ENCODE results near the gene FDXR. TPM values are rescaled to one million over a fixed set of nuclear protein-coding genes. Genes with fewer than 3 reads are reported as not detected.

The FDXR gene
- total and polyA plus RNA-seq, 9 of the 15 experiments (the other 6 are each of a cell fraction or from before 2014, with no cell fraction given): 0.89 to 70.7 (median 30.9) TPM

GRCh38 chr17:74872313-74873036 lies at the start of gene FDXR (continued):
- no peak for TF ChIP-seq MBD1 (CRISPR knock-in tag; IDR thresholded peaks at IDR 0.05)
- TF ChIP-seq, protein P1, sequence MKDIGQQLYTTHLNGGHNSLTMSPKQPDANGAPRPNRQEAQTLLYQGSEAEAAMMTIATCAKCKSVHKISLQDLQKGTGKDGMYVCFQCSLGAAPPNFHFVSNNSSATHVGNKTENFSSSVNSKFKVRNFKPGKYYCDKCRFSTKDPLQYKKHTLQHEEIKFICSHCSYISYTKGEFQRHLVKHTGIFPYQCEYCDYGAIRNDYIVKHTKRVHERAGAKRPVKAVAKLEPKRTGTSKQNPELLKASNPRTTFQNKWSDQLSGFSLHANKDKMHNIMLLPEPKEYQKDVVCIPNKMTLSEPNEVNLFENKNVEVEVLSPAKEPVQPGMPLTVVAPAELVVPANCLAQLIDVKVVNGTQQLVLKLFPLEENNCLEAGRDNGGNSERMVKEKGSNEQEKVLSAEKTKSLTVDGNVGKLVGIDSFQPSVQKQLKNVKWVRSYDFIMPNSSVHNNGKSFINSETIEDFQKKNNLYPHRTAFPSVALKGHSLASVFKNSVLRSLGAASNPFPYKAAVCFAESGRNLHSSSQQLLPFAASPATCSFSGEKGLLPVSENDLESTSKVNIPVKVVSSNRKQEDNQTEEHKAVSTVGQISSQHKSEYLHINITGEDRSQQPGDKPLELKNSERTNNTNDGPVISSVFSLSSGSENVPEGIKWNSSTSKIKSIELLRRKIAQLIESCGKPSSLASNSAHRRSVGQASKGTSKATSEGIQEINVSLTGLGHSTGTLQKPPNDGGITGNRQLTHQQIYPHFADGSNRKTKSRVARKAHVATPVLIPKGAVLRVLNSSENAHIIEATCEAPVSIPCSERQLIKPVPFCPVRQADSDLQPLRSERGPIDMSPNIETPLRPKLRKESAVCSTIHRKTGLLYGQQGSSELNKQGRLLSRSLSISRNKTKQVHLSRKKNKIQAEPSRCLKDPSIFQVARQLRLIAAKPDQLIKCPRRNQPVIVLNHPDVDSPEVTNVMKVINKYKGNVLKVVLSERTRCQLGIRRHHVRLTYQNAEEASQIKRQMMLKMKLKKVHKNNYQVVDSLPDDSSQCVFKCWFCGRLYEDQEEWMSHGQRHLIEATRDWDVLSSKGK (CRISPR knock-in tag; IDR thresholded peaks at IDR 0.05): no peak
- TF ChIP-seq ZNF778 (CRISPR knock-in tag; IDR thresholded peaks at IDR 0.05): no peak
- TF ChIP-seq, protein P2, sequence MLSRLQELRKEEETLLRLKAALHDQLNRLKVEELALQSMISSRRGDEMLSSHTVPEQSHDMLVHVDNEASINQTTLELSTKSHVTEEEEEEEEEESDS (CRISPR knock-in tag; IDR thresholded peaks at IDR 0.05): no peak
- TF ChIP-seq RFX7 (CRISPR knock-in tag; IDR thresholded peaks at IDR 0.05): no peak
- TF ChIP-seq GABPB2 (CRISPR knock-in tag; conservative IDR thresholded peaks at IDR 0.05): no peak
- 0 out of 2 replicates have a peak, but pooled peaks have one; percentile 23 for TF ChIP-seq ZBTB17 (CRISPR knock-in tag; IDR thresholded peaks at IDR 0.05)
- TF ChIP-seq JUN (IDR thresholded peaks at IDR 0.05; ENCODE audit: borderline replicate concordance, low read depth, low read length): no peak
- no peak for TF ChIP-seq JUN (CRISPR knock-in tag; IDR thresholded peaks at IDR 0.05; ENCODE audit: borderline replicate concordance)
- TF ChIP-seq NCOA4 (IDR thresholded peaks at IDR 0.05; ENCODE audit: partially characterized antibody): no peak
- no peak for TF ChIP-seq CCNT2 (IDR thresholded peaks at IDR 0.05; ENCODE audit: borderline replicate concordance, extremely low read depth, insufficient read length, low read depth, low read length)
- no peak for TF ChIP-seq TSHZ1 (CRISPR knock-in tag; IDR thresholded peaks at IDR 0.05)
- TF ChIP-seq SLC30A9 (CRISPR knock-in tag; IDR thresholded peaks at IDR 0.05): no peak
- TF ChIP-seq ELK3 (CRISPR knock-in tag; IDR thresholded peaks at IDR 0.05): no peak
- peak; percentile 1; the same call in 1 of the 2 replicates for TF ChIP-seq CXXC5 (CRISPR knock-in tag; IDR thresholded peaks at IDR 0.05)
- TF ChIP-seq SIRT6 (IDR thresholded peaks at IDR 0.05; ENCODE audit: low read depth, low read length): no peak
- TF ChIP-seq SAP30 (IDR thresholded peaks at IDR 0.05; ENCODE audit: borderline replicate concordance, insufficient read depth, low read depth, low read length, poor library complexity, severe bottlenecking): peak; percentile 70
